Osteoblast (primary cell): ENCODE results near the gene C19orf53. TPM values are rescaled to one million over a fixed set of nuclear protein-coding genes. Genes with fewer than 3 reads are reported as not detected.

Source experiments
- DNase-seq: peaks from one replicate; pipeline ENCODE4 v3.0.0; 2011; ENCODE audit warnings: low spot score, mixed read lengths; ENCODE audit not compliant: insufficient read length; ENCODE audit errors: missing footprints
- H2AFZ ChIP-seq: 2 replicates; pipeline ENCODE4 v1.6.0; 2011; ENCODE audit warnings: mild to moderate bottlenecking, low read length
- H3K27ac ChIP-seq: 2 replicates; pipeline ENCODE4 v1.5.1; 2011; ENCODE audit warnings: mild to moderate bottlenecking, low read depth, low read length, moderate library complexity
- H3K27me3 ChIP-seq: 2 replicates; pipeline ENCODE4 v1.6.0; 2012; ENCODE audit warnings: mild to moderate bottlenecking, control low read depth, inconsistent platforms, low read length, moderate library complexity; ENCODE audit not compliant: insufficient read depth
- H3K36me3 ChIP-seq: 2 replicates; pipeline ENCODE4 v1.5.1; 2011; ENCODE audit warnings: mild to moderate bottlenecking, low read length, control low read depth, moderate library complexity; ENCODE audit not compliant: insufficient read depth
- H3K4me1 ChIP-seq: 2 replicates; pipeline ENCODE4 v1.5.1; 2011; ENCODE audit warnings: mild to moderate bottlenecking, low read length, control low read depth, moderate library complexity; ENCODE audit not compliant: insufficient read depth
- H3K4me2 ChIP-seq: 2 replicates; pipeline ENCODE4 v1.6.0; 2011; ENCODE audit warnings: mild to moderate bottlenecking, low read length; ENCODE audit not compliant: insufficient read depth
- H3K4me3 ChIP-seq: fragments of 200-600 bp; sonication (generic); 3 replicates; pipeline ENCODE4 v1.5.1; 2012; ENCODE audit warnings: mild to moderate bottlenecking, low read length, inconsistent platforms; ENCODE audit not compliant: insufficient read depth
- H3K79me2 ChIP-seq: 2 replicates; pipeline ENCODE4 v1.6.0; 2012; ENCODE audit warnings: mild to moderate bottlenecking, low read length, control low read depth, inconsistent platforms; ENCODE audit not compliant: insufficient read depth
- H3K9me3 ChIP-seq: 2 replicates; pipeline ENCODE4 v1.5.1; 2011; ENCODE audit warnings: low read depth, low read length, control low read depth
- H4K20me1 ChIP-seq: 2 replicates; pipeline ENCODE4 v1.6.0; 2012; ENCODE audit warnings: mild to moderate bottlenecking, low read length, control low read depth; ENCODE audit not compliant: insufficient read depth
- total RNA-seq: library from RNA; depleted of rRNA; stranded (reverse); fragments of >200 nt; gene quantifications from 2 replicates; pipeline ENCODE4 v1.2.3, GENCODE V29; 2012
- TF ChIP-seq, protein P1 (sequence below): IDR thresholded peaks from 2 replicates; pipeline ENCODE4 v1.5.1; 2011; ENCODE audit warnings: mild to moderate bottlenecking, low read depth, low read length, moderate library complexity; ENCODE audit errors: extremely low read depth

The C19orf53 gene
- total RNA-seq, 1 donor = 33.3 TPM

DNA sequence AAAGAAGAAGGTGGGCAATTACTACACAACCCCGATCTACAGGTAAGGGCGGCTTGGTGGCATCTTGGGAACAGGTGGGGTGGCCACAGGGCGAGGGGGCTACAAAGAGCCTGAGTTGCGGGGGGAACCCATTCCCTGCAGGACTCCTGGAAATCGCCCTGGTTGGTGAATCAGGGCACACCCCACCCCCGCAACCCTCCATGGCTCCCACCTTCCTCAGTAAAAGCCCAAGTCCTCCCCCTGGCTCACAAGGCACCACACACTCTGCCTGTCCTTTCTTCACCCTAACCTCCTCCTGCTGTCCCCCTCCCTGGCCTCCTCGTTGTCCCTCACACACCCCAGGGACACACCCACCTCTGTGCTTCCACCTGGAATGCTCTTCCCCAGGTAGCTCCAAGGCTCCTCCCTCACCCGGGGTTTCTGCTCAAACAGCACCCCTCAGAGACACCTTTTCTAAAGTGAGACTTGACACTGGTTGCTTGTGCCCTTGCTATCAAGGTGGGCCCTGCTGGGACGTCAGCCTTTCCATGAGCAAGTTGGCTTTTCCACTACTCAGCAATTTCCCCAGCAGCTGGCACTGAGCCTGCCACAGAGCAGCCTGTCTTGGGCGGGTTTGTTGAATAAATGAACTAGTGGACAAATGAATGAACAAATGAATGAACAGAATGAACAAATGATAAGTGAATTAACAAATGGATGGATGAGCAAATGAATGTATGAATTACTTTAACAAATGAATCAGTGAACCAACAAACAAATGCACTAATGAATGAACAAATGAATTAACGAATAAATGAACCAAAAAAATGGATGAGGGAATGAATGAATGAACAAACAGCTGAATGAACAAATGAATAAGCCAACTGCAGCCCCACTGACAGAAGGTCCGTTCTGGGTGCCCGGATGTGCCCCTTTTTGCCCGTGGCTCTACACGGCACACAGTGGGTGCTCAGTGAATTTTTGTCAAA is 16.2 kb upstream of the C19orf53 start:
- no peaks in the 10 kb centered on the region for H3K4me1 ChIP-seq
- H3K9me3 ChIP-seq = no peaks in the 10 kb centered on the region
- H3K27me3 ChIP-seq = no peaks in the 10 kb centered on the region
- TF ChIP-seq, protein P1, sequence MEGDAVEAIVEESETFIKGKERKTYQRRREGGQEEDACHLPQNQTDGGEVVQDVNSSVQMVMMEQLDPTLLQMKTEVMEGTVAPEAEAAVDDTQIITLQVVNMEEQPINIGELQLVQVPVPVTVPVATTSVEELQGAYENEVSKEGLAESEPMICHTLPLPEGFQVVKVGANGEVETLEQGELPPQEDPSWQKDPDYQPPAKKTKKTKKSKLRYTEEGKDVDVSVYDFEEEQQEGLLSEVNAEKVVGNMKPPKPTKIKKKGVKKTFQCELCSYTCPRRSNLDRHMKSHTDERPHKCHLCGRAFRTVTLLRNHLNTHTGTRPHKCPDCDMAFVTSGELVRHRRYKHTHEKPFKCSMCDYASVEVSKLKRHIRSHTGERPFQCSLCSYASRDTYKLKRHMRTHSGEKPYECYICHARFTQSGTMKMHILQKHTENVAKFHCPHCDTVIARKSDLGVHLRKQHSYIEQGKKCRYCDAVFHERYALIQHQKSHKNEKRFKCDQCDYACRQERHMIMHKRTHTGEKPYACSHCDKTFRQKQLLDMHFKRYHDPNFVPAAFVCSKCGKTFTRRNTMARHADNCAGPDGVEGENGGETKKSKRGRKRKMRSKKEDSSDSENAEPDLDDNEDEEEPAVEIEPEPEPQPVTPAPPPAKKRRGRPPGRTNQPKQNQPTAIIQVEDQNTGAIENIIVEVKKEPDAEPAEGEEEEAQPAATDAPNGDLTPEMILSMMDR = no peak
- no peak overlapping the region for H3K4me3 ChIP-seq
- no peak overlapping the region for H2AFZ ChIP-seq
- no peak overlapping the region for H3K4me2 ChIP-seq
- H3K36me3 ChIP-seq = peaks cover 79% of the 10 kb centered on the region
- H3K27ac ChIP-seq = no peak overlapping the region
- H3K79me2 ChIP-seq = no peaks in the 10 kb centered on the region
- H4K20me1 ChIP-seq = no peaks in the 10 kb centered on the region
- no peak for DNase-seq

DNA sequence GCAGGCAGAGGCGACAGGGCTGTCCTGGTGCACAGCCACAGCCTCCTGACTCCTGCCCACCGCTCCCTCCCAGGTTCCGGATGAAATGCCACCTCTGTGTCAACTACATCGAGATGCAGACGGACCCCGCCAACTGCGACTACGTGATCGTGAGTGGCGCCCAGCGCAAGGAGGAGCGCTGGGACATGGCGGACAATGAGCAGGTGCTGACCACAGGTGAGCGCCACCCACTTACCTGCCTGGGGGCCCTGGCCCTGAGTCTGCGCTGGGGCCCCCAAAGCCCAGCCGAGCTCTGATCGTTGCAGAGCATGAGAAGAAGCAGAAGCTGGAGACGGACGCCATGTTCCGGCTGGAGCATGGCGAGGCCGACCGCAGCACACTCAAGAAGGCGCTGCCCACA is 15.5 kb upstream of the C19orf53 start:
- Histone ChIP-seq H3K27me3 (no peaks in the 10 kb centered on the region), H4K20me1 (no peaks in the 10 kb centered on the region), H3K9me3 (no peaks in the 10 kb centered on the region), H3K27ac (no peak overlapping the region), H3K36me3 (peaks cover 80% of the 10 kb centered on the region), H3K79me2 (peaks cover 4% of the 10 kb centered on the region), H2AFZ (no peak overlapping the region), H3K4me2 (no peak overlapping the region), H3K4me3 (no peak overlapping the region), H3K4me1 (peaks cover under 1% of the 10 kb centered on the region)
- TF ChIP-seq, protein P1 = no peak
- DNase-seq = peak; percentile 39

- Histone ChIP-seq H3K4me3 (no peak overlapping the region), H3K4me1 (peaks cover 9% of the 10 kb centered on the region), H4K20me1 (peaks cover 12% of the 10 kb centered on the region), H3K79me2 (peaks cover 24% of the 10 kb centered on the region), H3K36me3 (peaks cover 55% of the 10 kb centered on the region), H3K27ac (no peak overlapping the region), H3K4me2 (no peak overlapping the region), H3K27me3 (no peaks in the 10 kb centered on the region), H2AFZ (no peak overlapping the region), H3K9me3 (no peaks in the 10 kb centered on the region)
- TF ChIP-seq, protein P1 = no peak
- peak; percentile 45 for DNase-seq
These were observed 12.8 kb upstream of the C19orf53 start for GRCh38 chr19:13761423-13761822.

GRCh38 chr19:13762635-13763235 is 11.5 kb upstream of the C19orf53 start:
- Histone ChIP-seq H3K27me3 (no peaks in the 10 kb centered on the region), H3K9me3 (no peaks in the 10 kb centered on the region), H3K27ac (no peak overlapping the region), H2AFZ (no peak overlapping the region), H3K4me3 (no peak overlapping the region), H3K79me2 (peaks cover 30% of the 10 kb centered on the region), H3K36me3 (peaks cover 43% of the 10 kb centered on the region), H3K4me1 (peaks cover 9% of the 10 kb centered on the region), H4K20me1 (peaks cover 12% of the 10 kb centered on the region), H3K4me2 (no peak overlapping the region)
- TF ChIP-seq, protein P1 = no peak
- DNase-seq = peak; percentile 73
